HG03520 (cell line): ENCODE data around the gene DSCAM.

ENCODE experiments used
- ATAC-seq: cut with Tn5 transposase; IDR thresholded peaks from one replicate; pipeline ENCODE4 v1.9.1; 2021; ENCODE audit warnings: mild to moderate bottlenecking, moderate library complexity; ENCODE audit not compliant: unreplicated experiment

DSCAM gene

DNA sequence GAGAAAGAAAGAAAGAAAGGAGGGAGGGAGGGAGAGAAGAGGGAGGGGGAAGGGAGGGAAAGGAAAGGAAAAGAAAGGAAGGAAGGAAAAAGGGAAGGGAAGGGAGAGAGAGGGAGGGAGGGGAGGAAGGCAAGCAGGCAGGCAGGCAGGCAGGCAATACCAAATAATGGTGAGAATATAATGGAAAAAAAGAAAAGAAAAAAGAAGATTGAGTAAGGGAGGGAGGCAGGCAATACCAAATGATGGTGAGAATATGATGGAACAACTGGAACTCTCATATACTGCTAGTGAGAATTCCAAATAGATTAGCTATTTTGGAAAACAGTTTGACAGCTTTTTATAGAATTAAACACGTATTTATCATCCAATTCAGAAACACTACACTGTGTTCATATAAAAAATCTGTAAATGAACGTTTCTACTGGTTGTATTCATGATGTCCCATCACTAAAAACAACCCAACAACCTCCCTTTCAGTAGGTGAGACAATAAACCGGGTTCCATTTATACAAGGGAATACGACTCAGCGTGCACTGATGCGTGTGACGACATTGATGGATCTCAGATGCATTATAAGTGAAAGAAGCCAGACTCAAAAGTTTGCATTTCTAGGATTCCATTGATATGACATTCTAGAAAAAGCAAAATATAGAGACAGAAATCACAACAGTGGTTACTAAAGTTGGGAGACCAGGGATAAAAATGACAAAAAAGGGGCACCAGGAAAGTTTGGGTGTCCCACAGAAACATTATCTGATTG lies 226.4 kb downstream of the DSCAM start:
- ATAC-seq = no peak

DNA sequence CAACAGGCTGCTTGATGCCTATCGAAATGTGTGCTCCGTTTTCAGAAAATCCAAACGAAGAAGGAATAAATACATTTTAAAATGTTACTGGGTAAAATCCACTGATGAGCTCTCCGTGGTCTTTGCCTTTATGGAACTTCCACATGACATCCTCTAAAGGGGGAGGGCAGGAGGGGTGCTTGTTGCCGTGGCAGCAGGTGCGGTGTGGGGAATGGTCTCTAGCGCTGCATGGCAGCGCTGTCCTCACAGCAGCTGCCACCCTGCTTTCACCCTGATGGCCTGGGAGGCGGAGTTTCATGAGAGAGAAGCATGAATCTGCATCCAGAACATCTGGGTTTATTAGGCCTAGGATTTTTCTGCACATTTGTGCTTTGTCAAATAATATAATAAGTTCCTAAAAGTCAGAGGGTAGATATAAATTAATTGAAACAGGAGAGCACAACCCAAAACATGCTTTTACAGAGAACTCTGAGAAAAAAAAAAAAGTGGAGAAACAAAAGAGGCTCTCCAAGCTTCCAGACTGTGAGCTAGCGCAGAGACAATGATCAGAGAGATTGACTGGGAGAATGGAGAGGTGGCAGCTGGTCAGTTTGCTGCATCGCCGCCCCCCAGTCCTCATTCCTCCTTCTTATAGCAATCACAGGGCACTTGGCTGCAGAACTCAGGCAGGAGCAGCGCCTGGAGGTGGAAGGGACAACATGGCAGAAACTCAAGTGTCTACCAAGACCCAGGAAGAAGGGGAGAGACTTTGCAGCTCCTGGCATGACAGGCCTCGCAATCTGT lies 228.6 kb downstream of the DSCAM start:
- ATAC-seq = no peak

DNA sequence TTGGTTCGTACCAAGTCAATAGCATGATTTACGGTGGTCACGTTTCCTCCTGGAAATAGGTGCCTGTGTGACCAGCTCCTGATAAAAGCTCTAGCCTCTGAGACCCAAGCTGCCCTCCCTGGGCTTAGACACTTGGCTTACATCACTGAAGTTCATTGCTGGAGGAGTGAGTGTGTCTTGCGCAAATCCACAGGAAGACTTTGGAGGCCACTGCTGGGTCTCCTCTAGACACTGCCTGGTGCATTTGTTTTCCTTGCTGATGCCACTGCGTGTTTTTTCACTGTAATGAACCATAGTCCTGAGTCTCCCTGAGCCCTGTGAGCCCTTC lies 230.6 kb downstream of the DSCAM start:
- no peak for ATAC-seq

DNA sequence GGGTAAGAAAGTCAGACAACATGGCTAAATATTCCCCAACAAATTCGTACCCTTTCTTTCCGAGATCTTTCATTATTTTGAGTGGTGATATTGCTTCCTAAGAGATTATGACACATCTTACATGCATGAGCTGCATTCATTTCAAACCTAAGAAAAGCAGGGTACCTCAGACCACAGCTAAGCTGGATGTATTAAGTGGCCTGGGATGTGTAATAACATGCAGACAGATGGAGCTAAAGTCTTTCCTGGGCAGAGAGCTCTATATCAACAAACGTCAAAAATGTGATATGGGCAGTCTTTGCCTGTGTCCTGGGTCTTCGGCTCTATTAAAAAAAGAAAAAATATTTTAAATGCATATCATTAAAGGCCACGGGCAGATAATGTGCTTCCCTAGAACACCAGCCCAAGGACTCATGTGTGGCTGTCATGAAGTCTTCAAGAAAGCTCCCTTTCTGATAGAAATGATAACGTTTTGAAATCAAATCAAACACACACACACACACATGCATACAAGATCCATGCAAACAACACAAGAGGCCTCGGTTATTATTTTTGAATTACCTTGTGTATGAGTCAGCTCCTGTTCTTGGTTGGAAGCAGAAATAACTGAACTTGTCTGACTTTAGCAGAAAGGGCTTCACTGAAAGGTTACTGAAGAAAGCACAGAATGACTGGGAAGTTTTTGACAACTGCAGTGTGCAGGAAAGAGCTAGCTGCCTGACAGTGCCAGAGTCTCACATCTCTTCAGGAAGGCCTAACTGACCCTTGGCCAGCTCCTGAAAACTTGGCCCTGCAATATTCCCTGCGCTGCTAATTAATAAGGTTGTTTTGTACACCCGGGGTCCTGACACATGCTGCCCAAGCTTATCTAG lies 231.2 kb downstream of the DSCAM start:
- ATAC-seq = no peak

DNA sequence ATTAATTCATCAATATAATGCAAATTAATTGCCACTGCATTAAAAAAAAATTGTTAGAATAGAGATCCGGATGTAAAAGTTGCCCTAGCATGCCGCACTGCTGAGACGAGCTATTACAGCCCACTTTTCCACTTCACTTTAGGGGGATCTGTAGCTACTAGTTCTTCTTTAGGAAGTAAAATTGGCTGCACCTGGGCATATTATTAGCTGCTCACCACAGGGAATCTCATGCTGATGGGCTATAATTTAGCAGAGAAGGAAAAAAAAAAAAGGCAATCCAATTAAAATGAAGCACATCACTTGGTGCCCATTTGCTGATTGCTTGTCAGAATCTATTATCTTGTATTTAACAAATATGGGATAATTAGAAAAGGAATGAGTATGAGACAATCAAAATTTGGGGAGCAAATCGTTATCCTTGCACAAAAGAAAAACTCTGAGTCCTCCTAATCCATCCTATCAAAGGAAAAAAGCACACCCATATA lies 233.4 kb downstream of the DSCAM start:
- no peak for ATAC-seq

DNA sequence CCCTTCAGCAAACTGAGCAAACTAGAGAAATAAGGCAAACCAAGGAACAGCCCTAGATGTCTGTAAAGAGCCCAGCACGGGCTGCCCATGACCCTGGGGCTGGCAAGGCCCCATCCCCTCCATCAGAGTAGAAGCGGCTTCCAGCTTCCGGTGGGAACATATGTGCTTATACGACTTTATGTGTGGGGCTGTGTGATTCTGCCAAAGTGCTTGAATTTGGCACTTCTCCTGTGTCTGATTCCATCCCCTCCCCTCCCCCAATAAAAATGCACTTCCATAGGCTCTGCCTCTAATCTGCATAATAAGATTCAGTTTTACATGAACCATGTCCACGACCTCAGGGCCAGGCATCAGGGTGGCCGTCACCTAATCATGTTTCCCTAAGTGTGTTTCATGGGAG lies 236.6 kb downstream of the DSCAM start:
- no peak for ATAC-seq

DNA sequence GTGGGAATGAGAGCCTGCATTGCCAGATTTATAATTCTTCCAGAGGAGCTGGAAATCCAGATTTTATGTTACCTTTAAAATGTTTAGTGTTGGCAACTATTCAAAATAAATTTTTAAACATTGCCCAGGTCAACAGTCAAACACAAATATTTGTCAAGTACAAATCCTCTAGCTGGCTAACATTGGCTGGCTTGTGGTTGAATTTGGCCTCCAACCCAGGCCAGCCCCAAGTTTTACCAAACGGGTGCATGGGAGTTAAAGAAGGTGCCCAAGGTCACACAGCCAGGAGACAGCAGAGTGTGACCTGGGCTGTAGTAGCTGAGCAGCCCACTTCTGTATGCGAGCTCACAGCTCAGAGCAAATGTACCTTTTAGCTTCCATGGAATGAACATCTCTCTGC lies 240.6 kb downstream of the DSCAM start:
- no peak for ATAC-seq

DNA sequence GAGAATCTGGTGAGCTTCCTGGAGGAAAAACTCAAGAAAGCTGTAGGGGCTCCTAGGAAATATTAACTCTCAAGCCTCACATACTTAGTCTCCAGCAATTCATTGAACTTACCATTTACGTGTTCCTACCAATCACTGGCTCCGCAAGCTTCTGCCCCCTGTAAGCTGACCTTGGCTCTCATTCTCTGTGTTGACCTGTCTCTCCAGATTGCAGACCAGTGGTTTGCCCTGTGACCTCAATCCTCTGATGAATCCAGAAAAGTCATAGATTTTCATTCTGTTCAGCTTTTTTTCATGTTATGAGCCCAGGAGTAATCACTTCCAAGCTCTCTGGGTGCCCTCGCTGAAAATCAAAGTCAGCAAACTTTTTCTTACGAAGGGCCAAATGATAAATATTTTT lies 241.9 kb downstream of the DSCAM start:
- no peak for ATAC-seq

DNA sequence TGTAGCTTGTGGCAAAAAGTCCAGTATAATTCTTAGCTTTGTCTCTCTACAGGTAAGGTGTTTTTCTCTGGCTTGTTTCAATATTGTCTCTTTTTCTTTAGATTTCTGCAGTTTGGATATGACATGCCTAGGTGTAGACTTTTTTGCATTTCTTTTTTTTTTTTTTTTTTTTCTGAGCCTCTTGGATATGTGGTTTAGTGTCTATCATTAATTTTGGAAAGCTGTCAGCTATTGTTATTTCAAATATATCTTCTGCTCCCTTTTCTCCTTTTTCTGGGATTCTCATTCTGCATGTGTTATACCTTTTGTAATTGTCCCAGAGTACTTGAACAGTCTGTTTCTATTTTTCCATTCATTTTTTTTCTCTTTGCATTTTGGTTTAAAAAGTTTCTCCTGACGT lies 243.2 kb downstream of the DSCAM start:
- no peak for ATAC-seq

DNA sequence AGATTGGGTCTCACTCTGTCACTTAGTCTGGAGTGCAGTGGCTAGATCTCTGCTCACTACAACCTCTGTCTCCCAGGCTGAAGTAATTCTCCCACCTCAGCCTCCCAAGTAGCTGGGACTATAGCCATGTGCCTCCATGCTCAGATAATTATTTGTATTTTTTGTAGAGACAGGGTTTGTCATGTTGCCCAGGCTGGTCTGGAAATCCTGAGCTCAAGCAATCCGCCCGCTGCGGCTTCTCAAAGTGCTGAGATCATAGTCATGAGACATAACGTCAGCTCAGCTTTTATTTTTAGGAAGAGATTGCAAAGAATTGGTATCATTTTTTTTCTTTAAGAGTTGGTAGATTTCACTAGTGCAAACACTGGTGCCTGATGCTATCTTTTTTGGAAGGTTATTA lies 244.9 kb downstream of the DSCAM start:
- no peak for ATAC-seq

DNA sequence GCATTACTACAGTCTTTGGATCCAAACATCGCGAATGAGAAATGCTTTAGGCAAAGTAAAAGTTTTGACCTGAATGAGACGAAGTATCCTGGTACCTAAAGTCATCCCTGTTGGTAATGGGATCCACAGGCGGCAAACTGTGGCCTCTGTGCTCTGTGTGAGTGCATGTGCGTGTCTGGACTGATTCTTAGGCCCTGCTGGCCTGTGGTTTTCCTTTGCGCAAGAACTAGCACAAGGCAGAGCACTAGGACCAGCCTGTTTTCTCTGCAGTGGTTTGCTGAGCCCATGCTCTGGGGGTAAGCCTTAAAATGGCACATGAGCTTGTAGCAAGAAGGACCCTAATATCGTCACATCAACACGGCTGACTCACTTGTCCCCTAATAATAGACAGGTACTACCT lies 251.2 kb downstream of the DSCAM start:
- no peak for ATAC-seq

DNA sequence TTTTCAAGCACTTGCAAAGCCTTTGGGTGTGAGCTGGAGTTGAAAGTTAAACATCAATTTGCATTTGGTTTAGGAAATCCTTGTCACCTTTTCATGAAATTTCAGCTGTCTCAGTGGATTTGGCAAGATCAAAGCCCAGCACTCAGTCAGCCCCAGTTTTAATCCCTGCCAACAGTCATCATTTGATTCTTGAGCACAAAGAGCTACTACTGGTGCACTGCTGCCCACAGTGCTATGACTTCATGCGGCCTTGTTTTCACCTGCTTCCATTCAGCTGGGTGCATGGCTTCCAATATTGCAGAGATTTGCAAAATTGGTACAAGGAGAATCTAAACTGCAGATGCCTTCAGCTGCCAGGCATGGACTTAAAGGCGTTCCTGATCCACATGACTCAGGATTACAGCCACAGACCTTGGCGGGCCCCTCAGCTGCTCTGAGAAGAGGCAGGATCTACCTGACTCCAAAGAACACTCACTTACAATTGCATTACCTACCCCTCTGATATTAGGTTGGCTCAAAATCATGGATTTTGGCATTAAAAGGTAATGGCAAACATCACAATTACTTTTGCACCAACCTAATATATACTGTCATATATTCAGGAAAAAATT lies 259.1 kb downstream of the DSCAM start:
- ATAC-seq = no peak

DNA sequence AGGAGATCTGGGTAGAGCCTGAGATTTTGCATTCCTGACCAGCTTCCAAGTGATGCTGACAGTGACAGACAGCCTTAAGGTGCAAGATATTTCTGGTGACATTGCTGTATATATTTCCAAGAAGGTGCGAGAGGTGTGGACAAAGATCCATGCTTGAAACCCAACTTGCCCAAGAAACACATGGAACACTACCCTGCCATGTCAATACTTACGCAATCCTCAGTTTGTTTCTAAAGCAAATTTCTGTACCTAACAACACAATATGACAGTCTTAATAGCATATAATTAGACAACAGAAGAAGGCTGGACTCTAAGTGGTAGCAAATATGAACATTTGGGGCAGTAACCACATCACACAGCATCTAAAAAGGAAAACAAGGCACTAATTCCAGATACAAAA lies 260.4 kb downstream of the DSCAM start:
- ATAC-seq = no peak

DNA sequence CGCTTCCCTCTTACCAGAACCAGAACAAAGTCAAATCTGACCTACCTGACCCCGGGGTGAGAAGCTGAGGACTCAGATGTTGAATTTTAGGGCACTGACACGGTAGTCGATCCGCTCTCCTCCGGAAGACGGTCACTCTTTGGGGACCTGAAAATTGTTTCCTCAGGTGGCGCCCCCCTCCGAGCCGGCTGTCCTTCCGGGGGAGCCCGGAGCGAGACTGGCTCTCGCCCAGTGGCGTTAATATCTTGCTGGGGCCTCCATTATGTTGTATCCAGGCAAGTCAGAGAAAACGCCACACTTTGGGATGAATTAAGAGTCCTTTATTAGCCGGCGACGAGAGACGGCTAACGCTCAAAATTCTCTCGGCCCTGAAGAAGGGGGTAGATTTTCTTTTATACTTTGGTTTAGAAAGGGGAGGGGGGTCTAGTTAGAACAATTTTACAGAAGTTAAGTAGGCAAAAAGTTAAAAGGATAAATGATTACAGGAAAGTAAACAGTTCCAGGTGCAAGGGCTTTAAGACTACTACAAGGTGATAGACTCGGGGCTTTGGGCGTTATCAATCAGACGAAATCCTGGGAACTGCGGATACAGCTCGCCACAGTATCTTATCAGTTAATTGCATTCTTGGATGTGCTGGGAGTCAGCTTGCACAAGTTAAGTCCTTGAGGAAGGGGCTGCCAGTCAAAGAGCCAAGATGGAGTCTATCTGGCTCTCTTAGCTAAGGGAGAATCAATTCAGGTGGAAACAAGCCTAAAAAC lies 269.5 kb downstream of the DSCAM start:
- ATAC-seq = no peak

DNA sequence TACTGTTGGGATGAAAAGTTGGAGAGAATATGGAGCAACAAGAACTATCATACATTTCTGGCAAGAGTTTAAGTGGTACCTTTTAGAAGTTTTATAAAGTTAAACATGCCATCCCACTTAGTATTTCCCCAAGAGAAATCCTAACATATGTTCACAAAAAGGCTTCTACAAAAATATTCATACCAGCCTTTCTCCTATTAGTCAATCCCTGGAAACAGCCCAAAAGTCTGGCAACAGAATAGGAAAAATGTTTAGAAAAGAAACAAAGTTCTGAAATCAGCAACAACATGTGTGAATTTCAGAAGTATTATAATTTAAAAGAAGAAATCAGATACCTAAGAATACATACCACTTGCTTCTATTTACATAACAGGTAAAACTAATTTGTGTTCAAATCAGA lies 271.0 kb downstream of the DSCAM start:
- ATAC-seq = no peak

DNA sequence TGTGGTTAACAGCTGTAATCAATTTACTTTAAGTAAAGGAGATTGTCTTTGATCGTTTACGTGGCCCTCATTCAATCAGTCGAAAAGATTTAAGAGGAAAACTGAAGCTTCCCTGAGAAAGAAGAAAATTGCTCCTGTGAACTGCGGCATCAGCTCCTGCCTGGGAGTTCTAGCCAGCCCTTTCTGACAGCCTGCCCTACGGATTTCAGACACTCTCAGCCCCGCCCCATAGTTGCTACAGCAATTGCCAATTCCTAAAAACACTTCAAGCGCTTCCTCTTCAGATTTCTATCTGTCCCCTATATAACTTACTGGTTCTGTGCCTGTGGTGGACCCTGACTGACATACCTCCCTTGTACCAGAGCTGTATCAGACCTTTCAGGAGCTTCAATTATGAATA lies 277.6 kb downstream of the DSCAM start:
- ATAC-seq = no peak

DNA sequence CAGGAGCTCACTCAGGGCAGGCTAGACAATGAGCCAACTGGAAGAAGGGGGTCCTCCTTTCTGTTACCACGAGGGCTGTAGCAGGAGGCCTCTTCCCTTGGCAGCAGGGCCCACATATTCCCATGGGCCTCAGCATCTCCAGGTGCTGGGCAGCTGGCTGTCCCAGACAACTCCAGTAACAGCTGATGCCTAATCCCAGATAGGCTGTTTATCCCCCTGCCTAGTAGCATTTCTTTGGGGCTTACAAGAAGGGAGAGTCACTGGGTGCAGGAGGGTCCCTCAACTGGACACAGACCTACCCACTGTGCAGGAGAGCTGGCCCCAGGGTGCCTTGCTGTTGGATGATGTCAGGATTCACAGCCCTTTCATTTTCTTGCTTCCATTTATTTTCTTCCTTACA lies 278.2 kb downstream of the DSCAM start:
- ATAC-seq = no peak

DNA sequence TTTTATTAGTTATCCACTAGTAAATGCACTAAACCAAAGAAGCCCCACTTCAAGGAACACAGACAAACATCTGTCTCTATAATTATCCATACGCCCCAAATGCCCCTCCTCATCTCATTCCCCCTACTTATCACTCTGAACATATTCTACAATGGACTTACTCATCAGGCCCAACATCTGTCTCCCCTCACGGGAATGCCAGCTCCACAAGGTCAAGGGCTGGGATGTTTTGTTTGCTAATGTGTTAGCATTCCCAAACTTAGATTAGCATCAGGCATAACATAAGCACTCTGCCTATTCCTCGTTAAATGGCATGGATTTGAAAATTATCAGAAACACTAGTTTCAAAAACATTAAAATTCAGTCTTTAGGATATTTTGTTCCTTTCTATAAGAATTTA lies 279.5 kb downstream of the DSCAM start:
- no peak for ATAC-seq

DNA sequence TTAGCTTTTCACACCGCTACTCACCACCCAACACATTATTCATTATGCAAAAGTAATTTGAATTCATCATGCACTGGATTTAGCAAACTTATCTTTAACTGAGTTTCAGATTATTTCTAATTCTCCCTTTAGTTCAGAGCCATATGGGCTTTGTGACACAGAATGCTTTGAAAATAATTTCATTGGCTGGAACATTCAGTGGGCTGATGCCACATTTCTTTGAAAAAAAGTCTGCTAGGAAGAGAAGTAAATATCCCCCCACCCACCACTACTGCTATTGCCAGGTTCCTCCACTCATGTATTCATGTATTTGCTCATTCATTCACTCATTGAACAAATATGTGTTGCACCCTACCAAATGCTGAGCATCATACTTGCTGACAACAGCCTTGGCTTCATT lies 280.5 kb downstream of the DSCAM start:
- no peak for ATAC-seq

DNA sequence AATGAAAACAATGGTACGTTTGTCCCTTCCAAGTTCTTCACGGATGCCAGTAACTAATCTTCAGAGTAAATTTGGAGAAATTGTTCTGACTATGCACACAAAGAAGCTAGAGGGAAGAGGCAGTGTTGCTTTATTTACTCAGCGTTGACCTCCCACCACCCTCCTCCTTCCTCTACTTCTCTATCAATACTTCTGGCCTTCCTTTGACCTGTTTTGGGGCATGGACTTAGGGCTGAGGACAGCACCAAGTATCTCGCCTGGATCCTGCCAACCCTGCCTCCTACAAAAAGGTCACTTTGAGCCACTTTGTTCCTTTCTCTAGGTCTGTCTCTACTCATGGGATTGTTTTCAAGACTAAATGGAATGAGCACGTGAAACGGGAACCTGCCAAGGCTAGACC lies 282.6 kb downstream of the DSCAM start:
- no peak for ATAC-seq
